ENCODE measurements around the gene PCAT7. TPM values are rescaled to one million over a fixed set of nuclear protein-coding genes. Genes with fewer than 3 reads are reported as not detected.
"Not testable (repeated sequence)": the region's sequence is repeated elsewhere in the genome, so short reads cannot be mapped to it uniquely, and the experiment has no call there.

The PCAT7 gene
- total and polyA plus RNA-seq, 7 donors, result 0.12 to 0.62 (median 0.42) TPM; not detected in 2

DNA sequence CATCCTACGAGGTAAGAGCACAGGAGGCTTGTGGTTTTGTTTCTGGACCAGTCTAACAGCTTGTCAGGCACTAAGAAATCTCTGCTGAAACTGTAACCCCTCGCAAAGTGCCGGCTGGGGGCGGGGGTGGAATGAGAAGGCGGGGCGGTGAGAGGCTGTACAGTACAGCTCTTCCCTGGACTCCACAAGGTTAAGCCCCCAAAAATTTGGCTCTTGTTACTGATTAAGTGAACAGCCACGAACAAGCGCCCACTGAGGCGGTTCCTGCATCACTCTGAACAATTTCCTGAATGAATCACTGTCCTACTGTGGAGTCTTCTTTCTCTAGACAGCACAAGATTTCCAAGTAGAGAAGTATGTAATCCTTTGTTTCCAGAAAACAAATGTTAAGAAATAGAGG is 31.9 kb downstream of the PCAT7 start:
- Histone ChIP-seq H3K36me3 (ENCODE audit: insufficient read depth in 1 of 2, low read depth in 1 of 2) (peaks cover 0 to 6% of the 10 kb centered on the region in 2 donors), H3K4me3 (no peak overlapping the region), H3K27ac (peak overlapping the region; percentile 19), H3K27me3 (ENCODE audit: insufficient read depth in 3 of 3, low read length in 2 of 3) (no peaks in the 10 kb centered on the region), H3K4me1 (no peaks in the 10 kb centered on the region), H3K9me3 (no peaks in the 10 kb centered on the region)
- TF ChIP-seq, protein P1, sequence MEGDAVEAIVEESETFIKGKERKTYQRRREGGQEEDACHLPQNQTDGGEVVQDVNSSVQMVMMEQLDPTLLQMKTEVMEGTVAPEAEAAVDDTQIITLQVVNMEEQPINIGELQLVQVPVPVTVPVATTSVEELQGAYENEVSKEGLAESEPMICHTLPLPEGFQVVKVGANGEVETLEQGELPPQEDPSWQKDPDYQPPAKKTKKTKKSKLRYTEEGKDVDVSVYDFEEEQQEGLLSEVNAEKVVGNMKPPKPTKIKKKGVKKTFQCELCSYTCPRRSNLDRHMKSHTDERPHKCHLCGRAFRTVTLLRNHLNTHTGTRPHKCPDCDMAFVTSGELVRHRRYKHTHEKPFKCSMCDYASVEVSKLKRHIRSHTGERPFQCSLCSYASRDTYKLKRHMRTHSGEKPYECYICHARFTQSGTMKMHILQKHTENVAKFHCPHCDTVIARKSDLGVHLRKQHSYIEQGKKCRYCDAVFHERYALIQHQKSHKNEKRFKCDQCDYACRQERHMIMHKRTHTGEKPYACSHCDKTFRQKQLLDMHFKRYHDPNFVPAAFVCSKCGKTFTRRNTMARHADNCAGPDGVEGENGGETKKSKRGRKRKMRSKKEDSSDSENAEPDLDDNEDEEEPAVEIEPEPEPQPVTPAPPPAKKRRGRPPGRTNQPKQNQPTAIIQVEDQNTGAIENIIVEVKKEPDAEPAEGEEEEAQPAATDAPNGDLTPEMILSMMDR (IDR thresholded peaks at IDR 0.05), result no peak
- DNase-seq (no peak), ATAC-seq (peak in 3 of 4 donors; percentile 23 to 26 (median 25))
- intact Hi-C loops (cut with DNase I), result no loop called here
- WGBS, 3 donors, result 40 to 52% (median 44%) methylated on average over 9 of the region's 9 CpGs

DNA sequence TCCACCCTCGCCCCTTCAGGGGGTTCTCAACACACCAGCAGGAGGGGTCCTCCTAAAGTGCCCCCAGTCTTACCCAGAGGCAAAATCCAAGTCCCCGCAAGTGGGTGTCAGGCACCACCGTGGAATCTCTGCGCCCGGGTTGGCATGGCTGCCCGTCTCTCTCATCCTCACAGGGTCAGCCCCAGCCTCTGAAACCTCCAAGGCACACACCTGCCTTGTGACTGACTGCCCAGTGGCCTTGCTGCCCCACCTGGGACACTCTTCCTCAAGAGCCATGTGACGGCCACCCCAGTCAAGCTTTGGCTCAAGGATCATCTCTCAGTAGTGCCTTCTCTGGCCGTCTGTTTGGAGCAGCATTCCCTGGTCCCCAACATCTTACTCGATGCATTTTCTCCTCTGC is 33.8 kb downstream of the PCAT7 start:
- DNase-seq, result no peak
- Histone ChIP-seq H3K4me3 (no peak overlapping the region), H3K4me1 (no peaks in the 10 kb centered on the region), H3K27me3 (ENCODE audit: insufficient read depth in 3 of 3, low read length in 2 of 3) (no peaks in the 10 kb centered on the region), H3K9me3 (no peaks in the 10 kb centered on the region), H3K36me3 (ENCODE audit: insufficient read depth in 1 of 2, low read depth in 1 of 2) (peaks cover 0 to 6% of the 10 kb centered on the region in 2 donors), H3K27ac (no peak overlapping the region)
- WGBS, 3 donors, result 74 to 84% (median 82%) methylated on average over 9 of the region's 9 CpGs
- TF ChIP-seq, protein P1 (IDR thresholded peaks at IDR 0.05), result no peak
- intact Hi-C loops (cut with DNase I), result no loop called here
- no peak for ATAC-seq

DNA sequence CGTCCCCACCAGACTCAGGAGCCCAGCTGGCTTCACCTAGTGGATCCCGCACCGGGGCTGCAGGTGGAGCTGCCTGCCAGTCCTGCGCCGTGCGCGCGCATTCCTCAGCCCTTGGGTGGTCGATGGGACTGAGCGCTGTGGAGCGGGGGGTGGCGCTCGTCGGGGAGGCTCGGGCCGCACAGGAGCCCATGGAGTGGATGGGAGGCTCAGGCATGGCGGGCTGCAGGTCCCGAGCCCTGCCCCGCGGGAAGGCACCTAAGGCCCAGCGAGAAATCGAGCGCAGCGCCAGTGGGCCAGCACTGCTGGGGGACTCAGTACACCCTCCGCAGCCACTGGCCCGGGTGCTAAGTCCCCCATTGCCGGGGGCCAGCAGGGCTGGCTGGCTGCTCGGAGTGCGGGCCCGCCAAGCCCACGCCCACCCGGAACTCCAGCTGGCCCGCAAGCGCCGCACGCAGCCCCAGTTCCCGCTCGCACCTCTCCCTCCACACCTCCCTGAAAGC is 36.2 kb downstream of the PCAT7 start:
- H3K4me3 ChIP-seq; ATAC-seq; H3K36me3 ChIP-seq (ENCODE audit: insufficient read depth in 1 of 2, low read depth in 1 of 2); intact Hi-C loops (cut with DNase I); H3K9me3 ChIP-seq; H3K4me1 ChIP-seq; H3K27me3 ChIP-seq (ENCODE audit: insufficient read depth in 3 of 3, low read length in 2 of 3); DNase-seq: not testable (repeated sequence)
- WGBS, 3 donors, result 74 to 81% (median 79%) methylated on average over 28 to 34 of the region's 38 CpGs
- peak overlapping the region; percentile 21 for H3K27ac ChIP-seq

DNA sequence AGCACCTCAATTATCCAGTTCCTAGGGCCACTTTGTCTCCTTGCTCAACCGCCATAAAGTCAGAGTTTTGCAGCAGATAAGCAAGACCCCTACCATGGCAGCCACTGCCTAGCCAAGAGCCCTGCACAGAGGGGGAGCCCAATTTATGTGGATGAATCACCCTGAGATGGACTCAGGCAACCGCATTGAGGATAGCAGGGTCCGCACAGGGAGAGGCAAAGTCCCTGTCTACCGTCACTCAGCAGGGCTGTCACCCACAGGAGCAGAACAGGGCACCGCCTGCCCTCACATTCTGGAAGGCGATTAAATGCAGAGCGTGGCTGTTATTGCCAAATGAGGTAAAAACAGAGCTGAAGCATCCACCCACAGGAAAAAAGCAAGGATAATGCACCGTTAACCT is 37.0 kb downstream of the PCAT7 start:
- ATAC-seq (peak in 1 of 4 donors; percentile 23), DNase-seq (no peak)
- peaks cover 0 to 3% of the 10 kb centered on the region in 2 donors for H3K36me3 ChIP-seq (ENCODE audit: insufficient read depth in 1 of 2, low read depth in 1 of 2)
- H3K4me3 ChIP-seq, result peak overlapping the region; percentile 74
- intact Hi-C loops (cut with DNase I), result no loop called here
- TF ChIP-seq, protein P1 (IDR thresholded peaks at IDR 0.05), result no peak
- H3K27ac ChIP-seq, result peak overlapping the region; percentile 21
- no peaks in the 10 kb centered on the region for H3K27me3 ChIP-seq (ENCODE audit: insufficient read depth in 3 of 3, low read length in 2 of 3)
- H3K4me1 ChIP-seq, result peaks cover 6% of the 10 kb centered on the region
- H3K9me3 ChIP-seq, result no peaks in the 10 kb centered on the region
- WGBS, 3 donors, result 67 to 88% (median 78%) methylated on average over 8 of the region's 8 CpGs

DNA sequence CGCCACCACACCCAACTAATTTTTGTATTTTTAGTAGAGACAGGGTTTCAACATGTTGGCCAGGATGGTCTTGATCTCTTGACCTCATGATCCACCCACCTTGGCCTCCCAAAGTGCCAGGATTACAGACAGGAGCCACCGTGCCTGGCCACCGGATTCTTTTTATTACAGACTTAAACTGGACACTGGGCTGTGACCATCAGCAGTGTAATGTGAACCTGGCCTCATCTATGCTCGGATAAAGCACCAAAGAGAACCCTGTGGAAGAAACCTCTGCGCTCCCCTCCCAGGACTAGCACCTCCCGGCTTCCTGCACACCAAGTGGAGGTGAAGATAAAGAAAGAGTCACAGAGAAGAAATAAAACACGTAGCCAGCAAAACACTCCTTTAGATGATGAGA is 37.8 kb downstream of the PCAT7 start:
- H3K4me1 ChIP-seq; H3K27me3 ChIP-seq (ENCODE audit: insufficient read depth in 3 of 3, low read length in 2 of 3); intact Hi-C loops (cut with DNase I); H3K9me3 ChIP-seq; H3K36me3 ChIP-seq (ENCODE audit: insufficient read depth in 1 of 2, low read depth in 1 of 2); DNase-seq: not testable (repeated sequence)
- WGBS, 3 donors, result 21 to 61% (median 38%) methylated on average over 7 of the region's 7 CpGs
- Histone ChIP-seq H3K27ac (peak overlapping the region; percentile 84), H3K4me3 (peak overlapping the region; percentile 74)
- peak in 3 of 4 donors; percentile 30 to 53 (median 37) for ATAC-seq

All from psoas muscle (tissue), 8 donors.